IPS DF 19.7 (cell line): ENCODE data around the gene MEI4.
"Not testable (repeated sequence)": the region's sequence is repeated elsewhere in the genome, so short reads cannot be mapped to it uniquely, and the experiment has no call there.

ENCODE experiments used
- DNase-seq: peaks from one replicate; pipeline ENCODE4 v3.0.0-alpha.2; 2013; ENCODE audit warnings: low read depth, low spot score

MEI4 gene

DNA sequence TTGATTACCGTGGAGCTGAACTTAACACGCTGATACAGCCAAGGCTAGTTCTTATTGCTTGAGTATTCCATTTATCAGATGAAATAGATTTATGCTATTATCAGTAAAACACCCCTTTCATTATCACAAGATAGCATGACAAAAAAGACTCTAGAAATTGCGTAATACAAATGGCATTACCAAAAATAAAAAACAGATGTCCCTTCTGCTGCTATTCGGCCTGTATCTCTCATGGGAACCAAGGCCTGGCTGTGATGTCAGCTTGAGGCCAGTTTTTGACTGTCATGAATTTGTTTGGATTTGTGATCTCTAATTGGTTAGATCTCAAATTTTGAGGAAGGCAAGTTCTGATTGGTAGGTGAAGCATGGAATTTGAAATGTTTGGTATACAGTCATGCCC lies 25.2 kb downstream of the MEI4 start:
- no peak for DNase-seq

DNA sequence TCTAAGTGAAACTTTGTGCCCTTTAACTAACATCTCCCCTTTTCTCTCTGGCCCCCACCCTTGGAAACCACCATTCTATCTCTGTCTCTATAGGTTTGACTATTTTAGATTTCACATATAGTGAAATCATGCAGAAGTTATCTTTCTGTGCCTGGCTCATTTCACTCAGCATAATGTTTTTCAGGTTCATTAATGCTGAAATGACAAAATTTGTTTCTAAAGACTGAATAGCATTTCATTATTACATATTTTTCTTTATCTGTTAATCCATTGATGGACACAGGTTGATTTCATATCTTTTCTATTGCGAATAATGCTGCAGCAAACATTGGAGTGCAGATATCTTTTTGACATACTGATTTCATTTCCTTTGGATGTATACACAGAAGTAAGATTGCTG lies 30.7 kb downstream of the MEI4 start:
- DNase-seq: no peak

DNA sequence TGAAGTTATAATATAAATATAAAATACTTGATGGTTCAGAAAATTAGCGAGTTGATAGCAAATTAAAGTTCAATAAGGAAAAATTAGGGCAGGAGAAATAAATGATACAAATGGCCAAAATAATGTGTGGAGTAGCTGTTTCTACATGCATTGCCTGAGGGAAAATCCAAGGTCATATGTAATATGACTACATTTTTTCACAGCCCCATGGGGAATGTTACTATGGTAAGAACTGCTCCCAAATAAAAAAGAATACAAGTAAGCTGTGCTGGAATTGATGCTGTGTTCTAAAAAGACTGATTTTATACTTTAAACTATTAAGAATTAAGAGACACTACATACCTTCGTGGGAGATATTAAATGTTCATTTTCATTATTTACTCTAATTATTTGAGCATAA lies 34.1 kb downstream of the MEI4 start:
- DNase-seq: no peak

DNA sequence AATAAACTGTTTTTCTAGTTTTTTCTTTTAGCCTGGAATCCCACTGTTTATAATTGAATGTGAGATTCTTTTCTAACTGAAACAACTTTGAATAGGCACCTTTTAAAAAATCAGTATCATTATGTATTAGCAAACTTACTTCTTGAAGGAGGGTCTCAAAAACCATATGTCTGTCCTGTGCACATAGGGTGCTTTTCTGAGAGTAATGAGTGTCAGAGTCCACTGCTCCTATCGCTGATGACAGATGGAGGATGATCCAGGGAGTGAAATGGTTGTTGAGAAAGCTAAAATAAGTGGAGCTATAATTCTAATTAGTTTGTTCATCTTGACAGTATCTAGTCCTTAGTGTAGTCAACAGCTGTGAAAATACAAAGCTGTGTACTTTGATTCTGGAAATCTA lies 35.8 kb downstream of the MEI4 start:
- no peak for DNase-seq

DNA sequence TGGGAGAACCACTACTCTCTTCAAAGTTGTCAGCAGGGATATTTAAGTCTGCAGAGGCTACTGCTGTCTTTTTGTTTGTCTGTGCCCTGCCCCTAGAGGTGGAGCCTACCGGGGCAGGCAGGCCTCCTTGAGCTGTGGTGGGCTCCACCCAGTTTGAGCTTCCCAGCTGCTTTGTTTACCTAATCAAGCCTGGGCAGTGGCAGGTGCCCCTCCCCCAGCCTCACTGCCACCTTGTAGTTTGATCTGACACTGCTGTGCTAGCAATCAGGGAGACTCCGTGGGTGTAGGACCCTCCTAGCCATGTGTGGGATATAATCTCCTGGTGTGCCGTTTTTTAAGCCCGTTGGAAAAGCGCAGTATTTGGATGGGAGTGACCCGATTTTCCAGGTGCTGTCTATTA lies 47.3 kb downstream of the MEI4 start:
- not testable (repeated sequence) for DNase-seq

DNA sequence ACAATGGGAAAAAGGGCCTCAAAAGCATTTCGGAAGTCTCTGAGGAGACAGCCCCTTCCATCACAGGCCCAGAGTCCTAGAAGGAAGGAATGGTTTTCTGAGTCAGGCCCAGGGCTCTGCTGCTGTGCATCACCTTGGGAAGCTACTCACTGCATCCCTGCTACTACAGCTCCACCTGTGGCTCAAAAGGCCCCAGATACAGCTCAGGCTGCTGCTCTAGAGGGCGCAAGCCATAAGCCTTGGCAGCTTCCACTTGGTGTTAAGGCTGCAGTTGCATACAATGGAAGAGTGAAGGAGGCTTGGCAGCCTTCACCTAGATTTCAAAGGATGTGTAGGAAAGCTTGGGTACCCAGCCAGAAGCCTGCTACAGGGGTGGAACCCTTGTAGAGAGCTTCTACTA lies 54.8 kb downstream of the MEI4 start:
- DNase-seq: no peak

DNA sequence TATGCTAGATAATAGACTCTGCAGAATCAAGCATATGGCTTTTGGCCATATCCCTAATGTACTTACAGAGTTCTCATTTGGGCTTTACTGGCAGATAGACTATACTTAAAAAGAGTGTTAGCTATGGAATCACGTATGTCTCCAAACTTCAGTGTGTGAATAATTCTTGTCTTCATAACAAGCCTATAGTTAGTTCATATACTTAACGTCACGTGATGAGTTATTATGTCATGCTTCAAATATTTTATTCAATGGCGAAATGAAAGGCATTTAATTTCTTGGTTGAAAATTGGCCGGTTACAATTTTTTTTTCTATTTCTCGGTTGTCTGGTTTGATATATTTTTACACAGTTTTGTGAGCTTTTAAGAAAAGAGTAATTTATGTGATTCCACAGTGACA lies 62.7 kb downstream of the MEI4 start:
- DNase-seq: no peak

DNA sequence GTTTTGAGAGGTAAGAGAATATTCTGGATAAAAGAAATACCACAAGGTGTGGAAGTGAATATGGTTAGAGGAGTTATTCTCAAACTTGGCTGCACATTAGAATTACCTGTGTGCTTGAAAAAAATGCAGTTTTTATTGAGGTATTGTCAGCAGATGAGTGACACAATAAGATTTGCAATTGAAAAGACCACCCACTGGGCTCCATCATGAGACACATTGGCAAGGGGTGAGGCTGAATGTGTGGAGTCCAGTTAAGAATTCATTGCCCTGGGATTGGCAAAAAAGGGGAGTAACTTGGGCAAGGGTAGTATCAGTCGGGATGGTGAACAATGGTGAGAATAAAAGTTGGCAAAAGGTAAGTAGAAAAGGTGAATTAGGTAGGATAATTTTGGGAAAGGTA lies 63.5 kb downstream of the MEI4 start:
- DNase-seq: no peak

DNA sequence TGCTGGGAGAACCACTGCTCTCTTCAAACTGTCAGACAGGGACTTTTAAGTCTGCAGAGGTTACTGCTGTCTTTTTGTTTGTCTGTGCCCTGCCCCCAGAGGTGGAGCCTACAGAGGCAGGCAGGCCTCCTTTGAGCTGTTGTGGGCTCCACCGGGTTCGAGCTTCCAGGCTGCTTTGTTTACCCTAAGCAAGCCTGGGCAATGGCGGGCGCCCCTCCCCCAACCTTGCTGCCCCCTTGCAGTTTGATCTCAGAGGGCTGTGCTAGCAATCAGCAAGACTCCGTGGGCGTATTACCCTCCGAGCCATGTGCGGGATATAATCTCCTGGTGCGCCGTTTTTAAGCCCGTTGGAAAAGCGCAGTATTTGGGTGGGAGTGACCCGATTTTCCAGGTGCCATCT lies 83.2 kb downstream of the MEI4 start:
- DNase-seq: not testable (repeated sequence)

DNA sequence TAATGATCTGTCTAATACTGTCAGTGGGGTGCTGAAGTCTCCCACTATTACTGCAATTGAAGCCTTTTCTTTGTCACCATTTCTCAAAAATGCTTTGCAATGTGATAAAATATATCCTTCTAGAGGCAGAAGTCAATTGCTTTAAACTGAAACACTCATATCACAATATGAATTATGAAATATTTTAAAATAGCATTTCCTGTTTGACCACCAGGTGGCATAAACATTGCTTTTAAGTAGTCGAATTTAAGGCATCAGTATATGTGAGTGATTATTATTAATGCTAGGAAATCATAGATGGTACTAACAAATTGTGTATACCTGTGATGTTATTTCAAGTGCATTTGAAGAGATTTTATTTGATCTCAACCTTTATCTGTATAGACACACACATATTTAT lies 87.5 kb downstream of the MEI4 start:
- DNase-seq: no peak

DNA sequence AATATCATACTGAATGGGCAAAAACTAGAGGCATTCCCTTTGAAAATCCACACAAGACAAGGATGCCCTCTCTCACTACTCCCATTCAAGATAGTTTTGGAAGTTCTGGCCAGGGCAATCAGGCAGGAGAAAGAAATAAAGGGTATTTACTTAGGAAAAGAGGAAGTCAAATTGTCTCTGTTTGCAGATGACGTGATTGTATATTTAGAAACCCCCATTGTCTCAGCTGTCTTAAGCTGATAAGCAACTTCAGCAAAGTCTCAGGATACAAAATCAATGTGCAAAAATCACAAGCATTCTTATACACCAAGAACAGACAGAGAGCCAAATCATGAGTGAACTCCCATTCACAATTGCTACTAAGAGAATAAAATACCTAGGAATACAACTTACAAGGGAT lies 99.3 kb downstream of the MEI4 start:
- not testable (repeated sequence) for DNase-seq

DNA sequence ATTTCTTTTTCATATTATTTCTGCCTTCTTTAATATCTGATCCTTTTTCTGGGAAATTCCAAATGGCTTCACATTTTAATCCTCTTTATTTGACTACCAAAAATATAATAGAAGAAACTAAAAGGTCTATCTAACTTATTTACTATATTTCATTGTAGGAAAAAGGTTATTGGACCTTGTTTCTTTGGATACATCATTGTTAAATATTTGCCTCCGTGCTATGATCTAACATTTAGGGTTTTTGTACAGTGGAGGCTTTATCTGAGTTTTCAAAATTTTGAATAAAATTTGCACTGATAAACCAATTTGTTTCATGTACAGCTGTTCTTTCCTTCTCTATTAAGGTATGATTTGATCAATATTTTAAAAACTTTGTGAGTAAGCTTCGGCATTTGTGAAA lies 109.5 kb downstream of the MEI4 start:
- no peak for DNase-seq

DNA sequence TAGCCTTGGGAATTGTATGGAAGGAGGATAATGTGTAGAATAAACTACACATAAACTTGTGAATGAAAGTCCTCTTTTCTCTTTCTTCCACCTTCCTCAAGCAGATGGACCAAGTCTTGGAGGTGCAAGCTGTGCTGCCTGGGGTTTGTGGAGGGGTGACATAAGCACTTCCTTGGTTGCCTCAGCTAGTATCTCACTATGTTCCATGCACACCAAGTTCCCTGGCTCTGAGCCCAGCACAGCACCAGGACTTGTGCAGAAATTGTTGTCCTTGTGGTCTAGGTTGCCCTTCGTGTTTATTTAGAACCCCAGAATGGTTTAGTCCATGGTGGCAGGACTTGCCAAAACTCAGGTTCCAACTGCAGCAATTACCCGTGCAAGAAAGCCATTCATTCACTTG lies 110.3 kb downstream of the MEI4 start:
- no peak for DNase-seq

DNA sequence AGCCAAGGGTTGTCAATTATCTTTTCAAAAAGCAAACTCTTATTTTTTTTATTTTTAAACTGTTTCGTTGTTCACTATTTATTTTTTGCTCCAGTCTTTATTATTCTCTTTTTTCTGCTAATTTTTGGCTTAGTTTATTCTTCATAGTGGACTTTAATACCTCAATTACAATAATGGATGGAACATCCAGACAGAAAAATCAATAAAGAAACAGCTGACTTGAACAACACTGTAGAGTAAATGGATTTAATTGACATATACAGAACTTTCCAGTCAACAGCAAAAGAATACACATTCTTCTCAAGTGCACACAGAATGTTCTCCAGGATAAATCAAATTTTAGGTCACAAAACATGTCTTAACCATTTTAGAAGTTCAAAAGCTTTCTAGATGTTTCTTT lies 111.5 kb downstream of the MEI4 start:
- no peak for DNase-seq

DNA sequence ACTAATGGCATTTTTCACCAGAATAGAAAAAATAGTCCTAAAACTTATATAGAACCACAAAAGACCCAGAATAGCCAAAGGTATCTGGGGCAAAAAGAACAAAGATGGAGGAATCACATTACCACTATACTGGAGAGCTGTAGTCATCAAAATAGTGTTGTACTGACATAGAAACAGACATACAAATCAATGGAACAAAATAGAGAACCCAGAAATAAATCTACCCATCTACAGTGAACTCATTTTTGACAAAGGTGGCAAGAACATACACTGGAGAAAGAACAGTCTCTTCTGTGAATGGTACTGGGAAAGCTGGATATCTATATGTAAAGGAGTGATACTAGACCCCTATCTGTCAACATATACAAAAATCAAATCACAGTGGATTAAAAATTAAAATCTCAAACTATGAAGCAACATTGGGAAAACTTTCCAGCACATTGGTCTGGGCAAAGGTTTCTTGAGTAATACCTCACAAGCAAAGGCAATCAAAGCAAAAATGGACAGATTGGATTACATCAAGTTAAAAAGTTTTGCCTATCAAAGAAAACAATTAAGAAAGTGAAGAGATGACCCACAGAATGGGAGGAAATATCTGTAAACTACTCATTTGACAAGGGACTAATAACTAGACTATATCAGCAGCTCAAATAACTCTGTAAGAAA lies 120.5 kb downstream of the MEI4 start:
- DNase-seq: no peak

DNA sequence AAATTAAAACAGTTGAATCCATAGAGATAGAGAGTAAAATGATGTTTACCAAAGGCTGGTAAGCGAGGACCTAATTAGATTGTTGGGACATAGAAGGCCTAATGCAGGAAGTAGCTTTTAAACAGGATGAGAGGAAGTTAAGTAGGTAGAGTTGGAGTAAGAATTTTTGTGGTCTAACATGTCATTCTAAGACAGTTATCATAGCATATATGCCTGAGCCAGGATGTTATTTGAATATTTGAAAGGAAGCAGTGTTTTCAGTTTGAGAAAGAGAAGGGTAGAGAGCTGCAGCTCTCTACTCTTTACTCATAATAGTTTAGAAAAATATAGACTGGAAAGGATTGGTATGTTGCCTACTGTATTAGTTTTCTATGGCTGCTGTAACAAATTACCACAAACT lies 121.6 kb downstream of the MEI4 start:
- DNase-seq: no peak

DNA sequence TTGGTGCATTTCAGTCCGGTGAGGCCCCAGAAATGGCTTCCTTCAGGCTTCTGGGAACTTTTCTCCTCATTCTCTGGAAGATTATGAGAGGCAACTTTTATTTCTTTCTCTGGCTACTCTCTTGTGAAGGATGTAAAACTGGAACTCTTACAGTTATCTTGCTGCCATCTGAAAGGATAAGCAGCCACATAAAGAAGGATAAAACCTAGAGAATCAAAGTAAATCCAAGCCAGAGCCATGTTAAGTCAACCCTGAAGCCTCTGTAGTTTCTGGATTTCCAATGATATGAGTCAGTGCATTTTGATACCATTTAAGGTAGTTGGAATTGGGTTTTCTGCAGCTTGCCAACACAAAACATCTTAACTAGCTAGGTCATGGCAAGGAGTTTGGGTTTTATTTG lies 123.6 kb downstream of the MEI4 start:
- no peak for DNase-seq

DNA sequence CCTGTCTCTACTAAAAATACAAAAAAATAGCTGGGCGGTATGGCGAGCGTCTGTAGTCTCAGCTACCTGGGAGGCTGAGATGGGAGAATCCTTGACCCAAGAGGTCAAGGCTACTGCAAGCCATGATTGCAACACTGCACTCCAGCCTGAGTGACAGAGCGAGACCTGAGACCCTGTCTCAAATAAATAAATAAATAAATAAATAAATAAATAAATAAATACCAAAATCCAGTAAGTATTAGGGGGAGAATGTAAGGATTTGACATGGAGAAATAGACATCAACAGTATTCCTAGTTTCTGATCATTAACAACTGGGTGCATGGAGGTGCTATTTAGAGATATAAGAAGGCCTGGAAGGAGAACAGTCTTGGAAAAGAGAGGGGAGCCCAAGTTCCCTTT lies 125.7 kb downstream of the MEI4 start:
- no peak for DNase-seq

DNA sequence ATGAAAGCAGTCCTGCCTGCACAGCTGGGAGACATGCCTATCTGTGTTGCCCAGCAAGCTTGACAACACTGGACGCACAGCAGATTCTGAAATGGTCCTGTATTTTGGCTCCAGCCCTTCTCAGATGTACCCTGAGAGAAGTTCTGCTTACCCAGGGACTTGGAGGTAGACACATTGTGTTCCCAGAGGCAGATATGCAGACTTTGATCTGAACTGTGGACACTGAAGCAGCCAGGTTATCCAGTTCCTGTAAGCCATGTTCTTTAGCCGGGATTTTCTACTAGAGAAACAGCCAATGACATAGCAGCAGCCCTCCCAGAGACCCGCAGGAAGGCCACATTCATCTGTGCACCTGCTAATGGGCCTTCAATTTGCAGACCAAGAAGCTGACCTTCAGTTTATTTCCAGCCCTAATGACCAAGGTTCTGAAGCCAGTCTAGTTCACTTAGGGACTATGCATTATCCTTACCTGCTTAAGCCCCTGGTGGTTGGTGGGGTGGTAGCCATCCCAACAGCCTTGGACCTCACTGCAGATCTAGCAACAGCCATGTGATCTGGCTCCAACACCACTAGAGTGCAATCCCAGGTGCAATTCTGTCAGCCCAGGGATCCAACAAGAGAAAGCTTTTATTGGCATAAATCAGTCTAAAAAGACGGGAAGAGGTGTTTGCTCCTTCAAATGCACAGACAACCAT lies 134.2 kb downstream of the MEI4 start:
- DNase-seq: no peak

DNA sequence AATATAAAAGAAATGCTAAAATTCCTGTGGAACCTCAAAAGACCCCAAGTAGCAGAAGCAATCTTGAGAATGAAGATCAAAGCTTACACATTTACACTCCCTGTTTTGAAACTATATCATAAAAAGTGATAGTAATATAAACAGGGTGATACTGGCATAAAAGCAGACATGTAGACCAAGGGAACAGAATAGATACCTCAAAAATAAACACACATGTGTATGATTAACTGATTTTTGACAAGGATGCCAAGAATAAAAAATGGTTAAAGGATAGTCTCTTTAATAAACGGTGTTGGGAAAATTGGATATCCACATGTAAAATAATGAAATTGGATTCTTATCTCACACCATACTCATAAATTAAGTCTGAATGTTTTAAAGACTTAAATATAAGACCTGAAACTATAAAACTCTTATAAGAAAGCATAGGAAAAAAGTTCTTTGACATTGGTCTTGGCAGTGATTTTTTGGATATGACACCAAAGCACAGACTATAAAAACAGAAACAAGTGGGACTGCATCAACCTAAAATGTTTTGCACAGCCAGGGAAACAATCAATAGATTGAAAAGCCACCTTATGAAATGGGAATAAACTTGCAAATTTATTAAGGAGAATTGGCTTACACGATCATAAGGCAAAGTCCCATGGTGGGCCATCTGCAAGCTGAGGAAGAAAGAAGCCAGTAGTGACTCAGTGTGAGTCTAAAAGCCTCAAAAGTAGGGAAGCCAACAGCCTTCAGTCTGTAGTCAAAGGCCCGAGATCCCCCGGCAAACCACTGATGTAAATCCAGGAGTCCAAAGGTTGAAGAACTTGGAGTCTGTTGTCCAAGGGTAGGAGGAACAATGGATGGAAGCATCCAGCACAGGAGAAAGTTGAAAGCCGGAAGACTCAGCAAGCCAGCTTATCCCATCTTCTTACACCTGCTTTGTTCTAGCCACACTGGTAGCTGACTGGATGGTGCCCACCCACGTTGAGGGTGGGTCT lies 144.3 kb downstream of the MEI4 start:
- DNase-seq: no peak

DNA sequence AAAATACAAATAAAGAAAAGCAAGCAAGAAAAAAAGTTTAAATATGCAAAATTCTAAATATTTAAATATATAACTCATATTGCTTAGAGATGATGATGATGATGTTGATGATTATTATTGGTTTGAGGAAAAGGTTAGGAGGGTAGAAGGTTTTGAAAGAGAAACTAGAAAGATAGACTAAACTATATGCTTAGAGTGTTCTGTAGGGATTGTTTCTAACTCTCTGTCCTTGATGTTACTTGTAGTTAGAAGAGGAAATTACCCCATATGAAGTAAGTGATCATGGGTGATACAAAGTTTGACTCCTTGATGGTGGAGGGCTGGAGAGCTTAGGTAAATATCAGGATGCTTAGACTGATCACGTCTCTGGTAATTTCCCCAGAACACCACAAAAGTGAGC lies 159.5 kb downstream of the MEI4 start:
- DNase-seq: no peak

DNA sequence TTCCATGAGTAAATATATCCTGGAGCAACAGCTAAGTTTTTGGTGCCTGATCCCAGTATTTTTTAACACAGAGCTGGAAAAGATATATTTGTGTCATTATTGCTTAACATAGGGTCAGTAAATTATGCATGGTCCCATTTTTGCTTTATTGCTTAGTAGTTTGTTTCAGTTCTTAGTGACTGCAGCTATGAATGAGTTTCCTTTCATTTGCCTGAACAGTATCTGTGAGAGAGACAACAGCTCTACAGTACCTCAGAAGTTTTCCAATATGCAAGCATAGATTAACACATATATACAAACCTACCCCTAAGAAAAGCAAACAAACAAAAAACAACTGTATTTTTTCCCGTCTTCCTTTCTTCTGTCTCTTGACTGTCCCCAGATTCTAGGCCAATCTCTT lies 160.3 kb downstream of the MEI4 start:
- DNase-seq: no peak

DNA sequence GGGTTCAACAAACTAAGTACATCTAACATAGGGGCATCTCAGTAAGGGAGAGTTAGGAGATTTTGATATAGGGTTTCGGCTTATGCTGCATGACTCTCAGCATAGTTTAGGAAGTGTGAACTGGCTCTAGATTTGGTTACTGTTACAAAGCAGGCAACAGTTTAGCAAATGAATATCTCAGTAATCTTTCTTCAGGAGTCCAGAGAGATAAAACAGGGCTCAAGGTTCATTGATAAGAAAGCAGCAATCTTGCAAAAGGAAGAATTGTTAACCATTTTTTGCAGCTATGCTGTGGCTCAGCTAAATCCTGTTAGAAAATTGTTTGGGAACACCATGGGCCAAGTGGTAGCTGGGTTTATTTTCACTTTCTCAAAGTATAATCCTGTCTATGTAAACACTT lies 161.3 kb downstream of the MEI4 start:
- no peak for DNase-seq
